Measurements from ENCODE around the gene RTTN.
"Not testable (repeated sequence)": the region's sequence is repeated elsewhere in the genome, so short reads cannot be mapped to it uniquely, and the experiment has no call there.

Gene RTTN

GRCh38 chr18:69978732-69979715, 226.5 kb downstream of the RTTN start:
- no peak for DNase-seq (ENCODE audit: low read depth in 2 of 2)

GRCh38 chr18:69975294-69975693, 230.2 kb downstream of the RTTN start:
- DNase-seq (ENCODE audit: low read depth in 2 of 2) = not testable (repeated sequence)

- no peak for DNase-seq (ENCODE audit: low read depth in 2 of 2)
Measured at GRCh38 chr18:69974365-69974764, 231.1 kb downstream of the RTTN start.

- DNase-seq (ENCODE audit: low read depth in 2 of 2) = no peak
Measured at GRCh38 chr18:69969491-69969890, 236.0 kb downstream of the RTTN start.

GRCh38 chr18:69968039-69968438, 237.4 kb downstream of the RTTN start:
- no peak for DNase-seq (ENCODE audit: low read depth in 2 of 2)

GRCh38 chr18:69963196-69963595, 242.3 kb downstream of the RTTN start:
- DNase-seq (ENCODE audit: low read depth in 2 of 2) = no peak

- DNase-seq (ENCODE audit: low read depth in 2 of 2) = no peak
Measured at GRCh38 chr18:69961718-69962117, 243.8 kb downstream of the RTTN start.

GRCh38 chr18:69958422-69958821, 247.1 kb downstream of the RTTN start:
- peak in 1 of 2 donors; percentile 46 for DNase-seq (ENCODE audit: low read depth in 2 of 2)

GRCh38 chr18:69957747-69958146, 247.7 kb downstream of the RTTN start:
- DNase-seq (ENCODE audit: low read depth in 2 of 2) = no peak

GRCh38 chr18:69956665-69957620, 248.5 kb downstream of the RTTN start:
- DNase-seq (ENCODE audit: low read depth in 2 of 2) = no peak

GRCh38 chr18:69956057-69956456, 249.4 kb downstream of the RTTN start:
- no peak for DNase-seq (ENCODE audit: low read depth in 2 of 2)

- DNase-seq (ENCODE audit: low read depth in 2 of 2) = no peak
Measured at GRCh38 chr18:69954719-69955480, 250.6 kb downstream of the RTTN start.

GRCh38 chr18:69953191-69953590, 252.3 kb downstream of the RTTN start:
- DNase-seq (ENCODE audit: low read depth in 2 of 2) = no peak

Data from stimulated activated CD4-positive, alpha-beta T cell treated with anti-CD3 and anti-CD28 coated beads, Interleukin-4, amount 100 ng/mL, for 48 hours (primary cell).